Keratinocyte (primary cell): ENCODE results near the gene MSGN1. TPM values are rescaled to one million over a fixed set of nuclear protein-coding genes. Genes with fewer than 3 reads are reported as not detected.

ENCODE experiments used
- DNase-seq: peaks from one replicate; pipeline ENCODE4 v3.0.0-alpha.2; 2011; ENCODE audit warnings: low read depth, missing footprints, low spot score
- FAIRE-seq: peaks from 2 replicates; lab custom pipeline; 2011; peaks lifted over from hg19 to GRCh38; lab: Jason Lieb, UNC
- H2AFZ ChIP-seq: 2 replicates; pipeline ENCODE4 v1.6.0; 2012; ENCODE audit warnings: low read length, control low read depth, inconsistent platforms; ENCODE audit not compliant: control insufficient read depth
- H3K27ac ChIP-seq: 2 replicates; pipeline ENCODE4 v1.5.1; 2011; ENCODE audit warnings: low read length; ENCODE audit not compliant: control insufficient read depth, insufficient read depth
- H3K27me3 ChIP-seq: 3 replicates; pipeline ENCODE4 v1.6.0; 2011; ENCODE audit warnings: low read length; ENCODE audit not compliant: control insufficient read depth, insufficient read depth; ENCODE audit errors: extremely low read depth
- H3K36me3 ChIP-seq, 2 experiments: 2 replicates in 1 of 2; 3 replicates in 1 of 2; pipeline ENCODE4 v1.5.1; 2011; ENCODE audit warnings: low read length in 2 of 2, mild to moderate bottlenecking in 1 of 2; ENCODE audit not compliant: control insufficient read depth in 2 of 2, insufficient read depth in 2 of 2; ENCODE audit errors: extremely low read depth in 1 of 2
- H3K4me1 ChIP-seq: 3 replicates; pipeline ENCODE4 v1.5.1; 2011; ENCODE audit warnings: low read length; ENCODE audit not compliant: control insufficient read depth, insufficient read depth; ENCODE audit errors: extremely low read depth
- H3K4me2 ChIP-seq: 3 replicates; pipeline ENCODE4 v1.6.0; 2011; ENCODE audit warnings: low read depth, low read length; ENCODE audit not compliant: control insufficient read depth, insufficient read depth; ENCODE audit errors: extremely low read depth
- H3K4me3 ChIP-seq, 3 experiments: fragments of 200-600 bp in 1 of 3; sonication (generic) in 1 of 3; 2 replicates in 2 of 3; 3 replicates in 1 of 3; pipeline ENCODE4 v1.5.1; 2011 to 2016; ENCODE audit warnings: low read length in 3 of 3, mild to moderate bottlenecking in 3 of 3, control low read depth in 2 of 3, inconsistent platforms in 1 of 3, low read depth in 1 of 3, mixed read lengths in 1 of 3, mixed run types in 1 of 3, moderate library complexity in 1 of 3; ENCODE audit not compliant: control insufficient read depth in 2 of 3, insufficient read depth in 2 of 3; ENCODE audit errors: extremely low read depth in 1 of 3
- H3K79me2 ChIP-seq: 2 replicates; pipeline ENCODE4 v1.6.0; 2012; ENCODE audit warnings: low read length; ENCODE audit not compliant: control insufficient read depth, insufficient read depth
- H3K9ac ChIP-seq: 3 replicates; pipeline ENCODE4 v1.6.0; 2011; ENCODE audit warnings: low read length; ENCODE audit not compliant: control insufficient read depth, insufficient read depth; ENCODE audit errors: extremely low read depth
- H3K9me1 ChIP-seq: 3 replicates; pipeline ENCODE4 v1.6.0; 2011; ENCODE audit warnings: low read length; ENCODE audit not compliant: control insufficient read depth, insufficient read depth; ENCODE audit errors: extremely low read depth
- H3K9me3 ChIP-seq: 2 replicates; pipeline ENCODE4 v1.5.1; 2012; ENCODE audit warnings: low read depth, low read length; ENCODE audit not compliant: control insufficient read depth
- H4K20me1 ChIP-seq: 3 replicates; pipeline ENCODE4 v1.6.0; 2011; ENCODE audit warnings: low read length; ENCODE audit not compliant: control insufficient read depth, insufficient read depth; ENCODE audit errors: extremely low read depth
- CTCF ChIP-seq, 3 experiments: IDR thresholded peaks in 1 of 3; conservative IDR thresholded peaks in 1 of 3; optimal IDR thresholded peaks in 1 of 3; 2 replicates in 2 of 3; 3 replicates in 1 of 3; pipeline versions ENCODE3 to v1.5.1; 2011; ENCODE audit warnings: low read length in 3 of 3, mild to moderate bottlenecking in 3 of 3, moderate library complexity in 2 of 3, control low read depth in 1 of 3, inconsistent platforms in 1 of 3; ENCODE audit not compliant: insufficient read depth in 2 of 3; ENCODE audit errors: extremely low read depth in 1 of 3
- EZH2 ChIP-seq: IDR thresholded peaks from one replicate; pipeline ENCODE4 v1.6.1; 2012; ENCODE audit warnings: inconsistent platforms, mild to moderate bottlenecking, low read length, moderate library complexity
- dilution Hi-C: fragments of 300-500 bp; cut with MboI; formaldehyde crosslinking; loops from one replicate; pipeline ENCODE4 v1.7.0; 2020; ENCODE audit warnings: low sequenced_read_pairs; ENCODE audit not compliant: extremely low pct_ligation_motif_present
- polyA plus RNA-seq, 5 experiments: library from polyadenylated mRNA; depleted of rRNA in 3 of 5; stranded (reverse) in 3 of 5; stranded (forward) in 1 of 5; unstranded in 1 of 5; fragments of >200 nt; gene quantifications; 1 replicate in 1 of 5; 2 replicates in 3 of 5; 3 replicates in 1 of 5; pipeline versions ENCODE4 v1.2.1 to v1.2.3, GENCODE V29; 2011 to 2012; ENCODE audit warnings: missing spikeins in 2 of 5, low read depth in 1 of 5, low replicate concordance in 1 of 5

Gene MSGN1
- polyA plus RNA-seq, 1 donor (not counting 4 experiments of a cell fraction or from before 2014, with no cell fraction given): 0.22 TPM

GRCh38 chr2:17795309-17795708 is 21.0 kb upstream of the MSGN1 start:
- H3K4me1 ChIP-seq: no peaks in the 10 kb centered on the region
- no peak for DNase-seq
- TF ChIP-seq EZH2: no peak
- no peak for TF ChIP-seq CTCF (optimal IDR thresholded peaks at IDR 0.05 in 1 of 3, IDR thresholded peaks at IDR 0.05 in 1 of 3, conservative IDR thresholded peaks at IDR 0.05 in 1 of 3; ENCODE audit: extremely low read depth in 1 of 3, insufficient read depth in 2 of 3, low read length in 3 of 3)
- no peaks in the 10 kb centered on the region for H3K27me3 ChIP-seq
- no peak for FAIRE-seq
- no peak overlapping the region for H3K4me2 ChIP-seq
- H3K4me3 ChIP-seq: no peak overlapping the region
- no peaks in the 10 kb centered on the region for H3K9me1 ChIP-seq
- H3K79me2 ChIP-seq: no peaks in the 10 kb centered on the region
- no peaks in the 10 kb centered on the region for H4K20me1 ChIP-seq
- H3K9me3 ChIP-seq: no peaks in the 10 kb centered on the region
- no peaks in the 10 kb centered on the region for H3K36me3 ChIP-seq
- peak overlapping the region; percentile 11 for H2AFZ ChIP-seq
- no peak overlapping the region for H3K27ac ChIP-seq
- no peak overlapping the region for H3K9ac ChIP-seq
- dilution Hi-C loops: no loop called here

- H2AFZ ChIP-seq: no peak overlapping the region
- H4K20me1 ChIP-seq: no peaks in the 10 kb centered on the region
- DNase-seq (no peak), FAIRE-seq (no peak)
- H3K9me1 ChIP-seq: no peaks in the 10 kb centered on the region
- no peak overlapping the region for H3K27ac ChIP-seq
- TF ChIP-seq CTCF (optimal IDR thresholded peaks at IDR 0.05 in 1 of 3, IDR thresholded peaks at IDR 0.05 in 1 of 3, conservative IDR thresholded peaks at IDR 0.05 in 1 of 3; ENCODE audit: extremely low read depth in 1 of 3, insufficient read depth in 2 of 3, low read length in 3 of 3): no peak
- TF ChIP-seq EZH2: no peak
- dilution Hi-C loops: no loop called here
- no peaks in the 10 kb centered on the region for H3K36me3 ChIP-seq
- no peaks in the 10 kb centered on the region for H3K27me3 ChIP-seq
- H3K4me3 ChIP-seq: no peak overlapping the region
- no peak overlapping the region for H3K4me2 ChIP-seq
- H3K9me3 ChIP-seq: no peaks in the 10 kb centered on the region
- no peaks in the 10 kb centered on the region for H3K79me2 ChIP-seq
- no peak overlapping the region for H3K9ac ChIP-seq
- no peaks in the 10 kb centered on the region for H3K4me1 ChIP-seq
Measured at GRCh38 chr2:17798338-17798737, 17.9 kb upstream of the MSGN1 start.
